ENCODE measurements around the gene TOR1AIP2. TPM values are rescaled to one million over a fixed set of nuclear protein-coding genes. Genes with fewer than 3 reads are reported as not detected.

The TOR1AIP2 gene
- polyA plus RNA-seq, 1 of the 3 experiments (the other 2 are of a cell fraction): 12.7 TPM

DNA sequence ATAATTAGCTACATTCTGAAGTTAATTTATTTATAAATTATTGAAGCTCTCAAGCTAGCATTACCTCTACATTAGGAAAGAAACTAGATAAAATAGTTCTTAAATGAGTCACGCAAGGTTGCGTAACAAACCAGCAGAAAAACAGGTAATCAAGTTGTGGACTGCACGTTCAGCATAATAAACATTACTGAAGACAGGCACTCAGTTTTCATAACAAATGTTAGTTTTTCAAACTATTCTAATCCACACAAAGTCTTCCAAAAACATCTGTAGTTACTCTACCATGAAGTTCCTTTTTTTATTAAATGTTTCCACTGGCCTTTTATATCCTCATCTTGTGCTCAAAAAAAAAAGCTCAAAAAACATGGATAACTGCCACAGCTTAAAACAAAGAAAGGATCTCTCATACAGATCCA lies 1.3 kb downstream of the TOR1AIP2 start:
- ChIA-PET POLR2A (no interaction called here), CTCF (interaction anchor here (0.9 to 1.7 kb wide), 2 partner anchors 9 to 170 kb away, joined by 3 to 10 read pairs; no protein-coding TSS in a partner anchor)
- Histone ChIP-seq H3K9me2 (no peaks in the 10 kb centered on the region), H3K27ac (ENCODE audit: low read depth in 2 of 2, low read length in 1 of 2) (peak overlapping the region in 1 of 2 experiments; percentile 47; a peak in 1 of 4 replicates), H3K4me1 (ENCODE audit: control insufficient read depth in 1 of 2, insufficient read depth in 2 of 2, low read depth in 1 of 2, low read length in 1 of 2) (peaks cover 0 to 13% of the 10 kb centered on the region in 2 experiments; a peak in 3 of 4 replicates), H3K4me2 (peak overlapping the region; percentile 78), H3K79me2 (ENCODE audit: insufficient read depth) (peaks cover 67% of the 10 kb centered on the region), H3K4me3 (ENCODE audit: low read depth in 2 of 2, low read length in 1 of 2) (peak overlapping the region; percentile 64 to 90), H3K36me3 (replicated peaks in 1 of 2; ENCODE audit: control insufficient read depth in 1 of 2, insufficient read depth in 2 of 2, low read length in 1 of 2) (peaks cover 35 to 43% of the 10 kb centered on the region in 2 experiments), H3K9me3 (no peaks in the 10 kb centered on the region; the same call in 1 of the 2 replicates), H2AFZ (ENCODE audit: low read depth) (peak overlapping the region; percentile 37; the same call in 1 of the 2 replicates), H3K9ac (peak overlapping the region; percentile 69; the same call in 1 of the 2 replicates), H3F3A (replicated peaks; ENCODE audit: insufficient read depth) (peaks cover 17% of the 10 kb centered on the region), H3K27me3 (ENCODE audit: insufficient read depth) (no peaks in the 10 kb centered on the region), H4K20me1 (ENCODE audit: insufficient read depth) (peaks cover 56% of the 10 kb centered on the region)
- no peak for TF ChIP-seq FOXJ3 (CRISPR knock-in tag; IDR thresholded peaks at IDR 0.05)
- peak; percentile 23; the same call in 1 of the 2 replicates for TF ChIP-seq FOSL2 (IDR thresholded peaks at IDR 0.05; ENCODE audit: borderline replicate concordance, low read depth)
- no peak for TF ChIP-seq ELF1 (IDR thresholded peaks at IDR 0.05)
- no peak for TF ChIP-seq GATA2 (CRISPR knock-in tag; IDR thresholded peaks at IDR 0.05)
- no peak for TF ChIP-seq RCOR1 (IDR thresholded peaks at IDR 0.05; ENCODE audit: low read length)
- 39% methylated on average over 3 of the region's 3 CpGs for WGBS (ENCODE audit: low lambda C conversion rate)
- no peak for DNase-seq

DNA sequence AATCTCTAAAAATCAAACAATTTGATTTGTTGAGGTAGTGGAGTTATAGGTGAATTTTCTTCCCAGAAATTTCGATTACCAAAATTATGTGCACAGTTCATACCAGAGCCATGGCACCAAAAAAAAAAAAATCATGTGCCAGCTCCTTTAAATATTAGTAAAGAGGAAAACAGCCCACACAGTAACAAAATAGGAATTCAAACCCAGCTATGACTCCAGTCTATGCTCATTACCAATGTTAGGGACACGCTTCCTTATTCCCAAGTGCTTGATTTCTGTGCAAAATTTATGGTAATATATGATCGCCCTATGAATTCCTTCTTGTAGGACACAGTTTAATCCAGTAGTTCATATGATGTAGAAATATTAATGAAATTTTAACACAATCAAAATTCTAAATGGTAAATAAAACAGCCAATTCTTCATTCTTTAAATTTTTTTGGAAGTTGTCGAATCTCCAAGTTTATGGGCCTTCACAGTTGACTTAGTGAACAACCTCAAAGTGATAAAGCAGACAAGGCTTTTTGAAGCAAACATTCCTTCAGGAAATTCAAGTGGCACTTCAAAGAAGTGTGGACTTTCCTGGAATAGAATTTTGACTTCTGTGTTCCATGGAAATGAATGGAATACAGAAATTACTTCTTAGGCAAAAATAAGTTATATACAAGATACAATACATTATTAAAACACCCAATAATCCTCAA lies 1.9 kb downstream of the TOR1AIP2 start:
- peaks cover 73% of the 10 kb centered on the region for H3K79me2 ChIP-seq (ENCODE audit: insufficient read depth)
- H3K27ac ChIP-seq (ENCODE audit: low read depth in 2 of 2, low read length in 1 of 2): no peak overlapping the region
- peak overlapping the region; percentile 78 for H3K4me2 ChIP-seq
- no peak for TF ChIP-seq NFIC (IDR thresholded peaks at IDR 0.05; ENCODE audit: borderline replicate concordance)
- TF ChIP-seq JUND (IDR thresholded peaks at IDR 0.05): no peak
- TF ChIP-seq, protein P1, sequence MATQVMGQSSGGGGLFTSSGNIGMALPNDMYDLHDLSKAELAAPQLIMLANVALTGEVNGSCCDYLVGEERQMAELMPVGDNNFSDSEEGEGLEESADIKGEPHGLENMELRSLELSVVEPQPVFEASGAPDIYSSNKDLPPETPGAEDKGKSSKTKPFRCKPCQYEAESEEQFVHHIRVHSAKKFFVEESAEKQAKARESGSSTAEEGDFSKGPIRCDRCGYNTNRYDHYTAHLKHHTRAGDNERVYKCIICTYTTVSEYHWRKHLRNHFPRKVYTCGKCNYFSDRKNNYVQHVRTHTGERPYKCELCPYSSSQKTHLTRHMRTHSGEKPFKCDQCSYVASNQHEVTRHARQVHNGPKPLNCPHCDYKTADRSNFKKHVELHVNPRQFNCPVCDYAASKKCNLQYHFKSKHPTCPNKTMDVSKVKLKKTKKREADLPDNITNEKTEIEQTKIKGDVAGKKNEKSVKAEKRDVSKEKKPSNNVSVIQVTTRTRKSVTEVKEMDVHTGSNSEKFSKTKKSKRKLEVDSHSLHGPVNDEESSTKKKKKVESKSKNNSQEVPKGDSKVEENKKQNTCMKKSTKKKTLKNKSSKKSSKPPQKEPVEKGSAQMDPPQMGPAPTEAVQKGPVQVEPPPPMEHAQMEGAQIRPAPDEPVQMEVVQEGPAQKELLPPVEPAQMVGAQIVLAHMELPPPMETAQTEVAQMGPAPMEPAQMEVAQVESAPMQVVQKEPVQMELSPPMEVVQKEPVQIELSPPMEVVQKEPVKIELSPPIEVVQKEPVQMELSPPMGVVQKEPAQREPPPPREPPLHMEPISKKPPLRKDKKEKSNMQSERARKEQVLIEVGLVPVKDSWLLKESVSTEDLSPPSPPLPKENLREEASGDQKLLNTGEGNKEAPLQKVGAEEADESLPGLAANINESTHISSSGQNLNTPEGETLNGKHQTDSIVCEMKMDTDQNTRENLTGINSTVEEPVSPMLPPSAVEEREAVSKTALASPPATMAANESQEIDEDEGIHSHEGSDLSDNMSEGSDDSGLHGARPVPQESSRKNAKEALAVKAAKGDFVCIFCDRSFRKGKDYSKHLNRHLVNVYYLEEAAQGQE (IDR thresholded peaks at IDR 0.05; ENCODE audit: low read depth, low read length): no peak
- no peak for TF ChIP-seq TCF12 (IDR thresholded peaks at IDR 0.05)
- TF ChIP-seq SMC3 (IDR thresholded peaks at IDR 0.05; ENCODE audit: low read depth, low read length): no peak
- no peak for TF ChIP-seq FOSL2 (IDR thresholded peaks at IDR 0.05; ENCODE audit: borderline replicate concordance, low read depth)
- TF ChIP-seq, protein P2, sequence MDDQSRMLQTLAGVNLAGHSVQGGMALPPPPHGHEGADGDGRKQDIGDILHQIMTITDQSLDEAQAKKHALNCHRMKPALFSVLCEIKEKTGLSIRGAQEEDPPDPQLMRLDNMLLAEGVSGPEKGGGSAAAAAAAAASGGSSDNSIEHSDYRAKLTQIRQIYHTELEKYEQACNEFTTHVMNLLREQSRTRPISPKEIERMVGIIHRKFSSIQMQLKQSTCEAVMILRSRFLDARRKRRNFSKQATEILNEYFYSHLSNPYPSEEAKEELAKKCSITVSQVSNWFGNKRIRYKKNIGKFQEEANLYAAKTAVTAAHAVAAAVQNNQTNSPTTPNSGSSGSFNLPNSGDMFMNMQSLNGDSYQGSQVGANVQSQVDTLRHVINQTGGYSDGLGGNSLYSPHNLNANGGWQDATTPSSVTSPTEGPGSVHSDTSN (IDR thresholded peaks at IDR 0.05): no peak
- no peak for TF ChIP-seq TEAD4 (IDR thresholded peaks at IDR 0.05; ENCODE audit: borderline replicate concordance, insufficient read depth)
- TF ChIP-seq ELF1 (IDR thresholded peaks at IDR 0.05): no peak
- no peak for TF ChIP-seq GABPA (IDR thresholded peaks at IDR 0.05; ENCODE audit: low read depth)
- TF ChIP-seq, protein P3, sequence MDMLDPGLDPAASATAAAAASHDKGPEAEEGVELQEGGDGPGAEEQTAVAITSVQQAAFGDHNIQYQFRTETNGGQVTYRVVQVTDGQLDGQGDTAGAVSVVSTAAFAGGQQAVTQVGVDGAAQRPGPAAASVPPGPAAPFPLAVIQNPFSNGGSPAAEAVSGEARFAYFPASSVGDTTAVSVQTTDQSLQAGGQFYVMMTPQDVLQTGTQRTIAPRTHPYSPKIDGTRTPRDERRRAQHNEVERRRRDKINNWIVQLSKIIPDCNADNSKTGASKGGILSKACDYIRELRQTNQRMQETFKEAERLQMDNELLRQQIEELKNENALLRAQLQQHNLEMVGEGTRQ (IDR thresholded peaks at IDR 0.05; ENCODE audit: borderline replicate concordance, low read depth, low read length): no peak
- TF ChIP-seq FOXM1 (IDR thresholded peaks at IDR 0.05; ENCODE audit: low read depth): no peak
- TF ChIP-seq FOXJ3 (CRISPR knock-in tag; IDR thresholded peaks at IDR 0.05): no peak
- no peak for TF ChIP-seq MEF2A (IDR thresholded peaks at IDR 0.05; ENCODE audit: borderline replicate concordance, low read depth)
- TF ChIP-seq EP300 (IDR thresholded peaks at IDR 0.05; ENCODE audit: borderline replicate concordance in 1 of 2, low read depth in 1 of 2, low read length in 1 of 2): no peak
- peak overlapping the region; percentile 64 to 90; a peak in 2 of 4 replicates for H3K4me3 ChIP-seq (ENCODE audit: low read depth in 2 of 2, low read length in 1 of 2)
- H3F3A ChIP-seq (replicated peaks; ENCODE audit: insufficient read depth): peaks cover 14% of the 10 kb centered on the region
- H2AFZ ChIP-seq (ENCODE audit: low read depth): 0 out of 2 replicates have a peak overlapping the region, but pooled peaks have one; percentile 37
- no peaks in the 10 kb centered on the region for H3K9me2 ChIP-seq
- WGBS (ENCODE audit: low lambda C conversion rate): 84% methylated on average over 4 of the region's 4 CpGs
- peaks cover 0 to 9% of the 10 kb centered on the region in 2 experiments; a peak in 3 of 4 replicates for H3K4me1 ChIP-seq (ENCODE audit: control insufficient read depth in 1 of 2, insufficient read depth in 2 of 2, low read depth in 1 of 2, low read length in 1 of 2)
- peaks cover 61% of the 10 kb centered on the region for H4K20me1 ChIP-seq (ENCODE audit: insufficient read depth)
- POLR2A ChIA-PET: no interaction called here
- H3K36me3 ChIP-seq (replicated peaks in 1 of 2; ENCODE audit: control insufficient read depth in 1 of 2, insufficient read depth in 2 of 2, low read length in 1 of 2): peaks cover 40 to 49% of the 10 kb centered on the region in 2 experiments
- peak overlapping the region; percentile 69; the same call in 1 of the 2 replicates for H3K9ac ChIP-seq
- DNase-seq: no peak
- H3K27me3 ChIP-seq (ENCODE audit: insufficient read depth): no peaks in the 10 kb centered on the region
- CTCF ChIA-PET: interaction anchor here (0.7 to 1.7 kb wide), 5 partner anchors 8 to 304 kb away, joined by 3 to 10 read pairs (median 3); no protein-coding TSS in a partner anchor
- no peaks in the 10 kb centered on the region; the same call in 1 of the 2 replicates for H3K9me3 ChIP-seq

All from SK-N-SH (cell line).